ENCODE data around the gene NRSN1. TPM values are rescaled to one million over a fixed set of nuclear protein-coding genes. Genes with fewer than 3 reads are reported as not detected.

Gene NRSN1
- total and polyA plus RNA-seq, 2 of the 13 experiments (the other 11 are each of a cell fraction or from before 2014, with no cell fraction given): not detected

- TF ChIP-seq ZNF678 (CRISPR knock-in tag; IDR thresholded peaks at IDR 0.05) (no peak), ZBTB14 (CRISPR knock-in tag; IDR thresholded peaks at IDR 0.05) (peak; percentile 37; the same call in 1 of the 2 replicates), ETS1 (CRISPR knock-in tag; IDR thresholded peaks at IDR 0.05) (peak; percentile 38; the same call in 1 of the 2 replicates), ZSCAN30 (CRISPR knock-in tag; IDR thresholded peaks at IDR 0.05) (0 out of 2 replicates have a peak, but pooled peaks have one; percentile 80), NR3C1 (CRISPR knock-in tag; IDR thresholded peaks at IDR 0.05) (no peak), BRD4 (CRISPR knock-in tag; IDR thresholded peaks at IDR 0.05) (no peak), EEA1 (CRISPR knock-in tag; IDR thresholded peaks at IDR 0.05; ENCODE audit: borderline replicate concordance) (no peak), RNF2 (conservative IDR thresholded peaks at IDR 0.05; ENCODE audit: low read depth) (no peak), AKNA (CRISPR knock-in tag; IDR thresholded peaks at IDR 0.05; ENCODE audit: borderline replicate concordance) (peak; percentile 87; the same call in 1 of the 2 replicates), ZFP62 (CRISPR knock-in tag; IDR thresholded peaks at IDR 0.05) (no peak), ZNF333 (CRISPR knock-in tag; IDR thresholded peaks at IDR 0.05; ENCODE audit: borderline replicate concordance) (0 out of 2 replicates have a peak, but pooled peaks have one; percentile 37), ARNT (IDR thresholded peaks at IDR 0.05) (no peak), AGO2 (optimal IDR thresholded peaks at IDR 0.05; ENCODE audit: low read depth, low read length) (no peak), ZFP41 (CRISPR knock-in tag; IDR thresholded peaks at IDR 0.05; ENCODE audit: borderline replicate concordance) (peak; percentile 87), ZFP37 (CRISPR knock-in tag; IDR thresholded peaks at IDR 0.05; ENCODE audit: borderline replicate concordance) (peak; percentile 97), ZNF280B (CRISPR knock-in tag; IDR thresholded peaks at IDR 0.05; ENCODE audit: borderline replicate concordance) (no peak), ZNF772 (CRISPR knock-in tag; IDR thresholded peaks at IDR 0.05) (peak; percentile 90), SP2 (CRISPR knock-in tag; IDR thresholded peaks at IDR 0.05) (no peak), ZNF557 (CRISPR knock-in tag; IDR thresholded peaks at IDR 0.05) (peak; percentile 98), PRMT3 (CRISPR knock-in tag; IDR thresholded peaks at IDR 0.05; ENCODE audit: borderline replicate concordance, low read depth) (peak; percentile 55; the same call in 1 of the 2 replicates), MED1 (CRISPR knock-in tag; IDR thresholded peaks at IDR 0.05) (peak; percentile 72), ZNF224 (CRISPR knock-in tag; IDR thresholded peaks at IDR 0.05) (no peak), ATF1 (CRISPR knock-in tag; IDR thresholded peaks at IDR 0.05) (no peak)
These were observed 674 bp downstream of the NRSN1 start (continued) for GRCh38 chr6:24126586-24127192.
